ENCODE measurements around the gene TCF3. TPM values are rescaled to one million over a fixed set of nuclear protein-coding genes. Genes with fewer than 3 reads are reported as not detected.

TCF3 gene
- total and polyA plus RNA-seq, 4 donors: 36.9 to 58.1 (median 45.2) TPM

DNA sequence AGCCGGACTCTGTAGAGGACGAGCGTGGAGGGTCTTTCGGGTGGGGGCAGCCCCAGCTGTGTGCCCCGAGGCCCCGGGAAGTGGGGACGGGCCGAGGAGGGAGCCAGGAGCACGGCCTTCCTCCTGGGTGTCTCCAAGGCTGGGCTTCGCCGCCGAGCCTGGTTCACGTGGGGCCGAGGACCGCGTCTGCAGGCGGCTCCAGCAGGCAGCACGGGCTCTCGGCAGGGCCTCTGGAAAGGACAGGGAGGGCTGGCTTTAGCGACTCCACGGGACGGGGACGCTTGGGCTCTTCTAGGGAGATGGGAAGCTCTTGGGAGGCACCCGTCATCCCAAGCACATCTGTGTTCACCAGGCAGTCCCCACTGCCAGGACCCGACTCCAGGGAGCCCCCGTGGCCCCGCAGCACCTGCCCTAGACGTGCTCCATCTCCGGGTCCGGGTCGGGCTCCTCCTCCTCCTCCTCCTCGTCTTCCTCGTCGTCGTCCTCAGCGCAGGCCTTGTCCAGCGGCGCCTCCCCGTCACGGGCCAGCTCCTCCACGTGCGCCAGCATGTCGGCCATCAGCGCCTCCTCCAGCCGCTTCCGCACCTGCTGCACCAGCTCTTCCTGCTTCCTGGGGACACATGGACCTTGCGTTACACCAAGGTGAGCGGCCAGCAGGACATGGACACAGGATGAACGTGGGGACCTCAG is 74.3 kb downstream of the TCF3 start:
- no peak overlapping the region for H3K4me3 ChIP-seq
- no peak overlapping the region for H3K9ac ChIP-seq (ENCODE audit: insufficient read depth in 1 of 2, low read length in 2 of 2)
- H3K4me1 ChIP-seq (ENCODE audit: control insufficient read depth in 5 of 5, insufficient read depth in 5 of 5, low read length in 5 of 5): no peaks in the 10 kb centered on the region
- DNase-seq (no peak), ATAC-seq (ENCODE audit: insufficient read depth, low FRiP score) (no peak)
- 89 to 94% methylated on average over 49 of the region's 49 CpGs for WGBS, 2 donors
- peaks cover 11 to 56% (median 14%) of the 10 kb centered on the region in 4 donors for H3K36me3 ChIP-seq (ENCODE audit: control insufficient read depth in 4 of 4, insufficient read depth in 4 of 4, low read length in 4 of 4)
- no peak overlapping the region for H3K27ac ChIP-seq (ENCODE audit: low read depth in 1 of 2, low read length in 1 of 2)
- no peaks in the 10 kb centered on the region for H3K27me3 ChIP-seq (ENCODE audit: control insufficient read depth in 3 of 3, insufficient read depth in 3 of 3, low read length in 2 of 3)
- no peaks in the 10 kb centered on the region for H3K9me3 ChIP-seq (ENCODE audit: control insufficient read depth in 4 of 4, insufficient read depth in 3 of 4, low read length in 3 of 4)
- TF ChIP-seq CTCF (IDR thresholded peaks at IDR 0.05; ENCODE audit: control extremely low read depth, extremely low read depth): no peak

DNA sequence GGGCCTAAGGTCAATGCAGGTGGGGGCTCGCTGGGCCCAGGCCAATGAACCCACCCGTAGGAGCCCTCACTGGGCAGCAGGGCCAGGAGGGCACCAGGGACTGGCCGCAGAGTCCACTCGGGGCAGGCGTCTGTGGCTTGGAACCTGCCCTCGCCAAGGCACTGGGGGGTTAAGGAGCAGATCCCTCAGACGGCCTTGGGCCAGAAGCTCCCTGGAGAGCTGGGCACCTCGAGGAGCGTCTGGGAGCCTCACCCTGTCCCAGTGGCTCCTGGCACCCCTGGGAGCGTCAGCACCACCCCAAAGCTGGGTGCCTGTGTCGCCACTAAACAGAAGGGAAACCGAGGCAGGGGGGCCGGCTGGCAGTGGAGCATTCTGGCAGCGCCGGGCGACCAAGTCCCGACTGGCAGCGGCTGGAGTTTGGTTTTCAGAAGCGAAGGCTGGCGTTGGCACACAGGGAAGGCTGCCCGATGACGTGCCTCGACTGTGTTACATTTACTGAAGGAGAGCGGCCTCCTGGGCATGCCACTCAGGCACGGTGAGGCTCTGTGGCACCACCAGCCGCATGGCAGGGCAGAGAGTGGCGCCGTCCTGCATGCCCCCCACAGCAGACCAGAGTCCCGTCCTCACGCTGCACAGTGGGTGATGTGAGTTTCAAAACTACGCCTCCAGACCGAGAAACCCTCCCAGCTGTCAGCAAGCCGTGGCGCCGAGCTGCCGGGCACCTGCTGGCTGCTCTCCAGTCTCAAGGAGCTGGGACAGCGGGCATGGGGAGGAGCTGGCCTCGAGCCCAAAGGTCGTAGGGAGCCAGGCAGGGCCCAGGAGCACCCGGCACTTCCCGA is 75.1 kb downstream of the TCF3 start:
- ATAC-seq (ENCODE audit: insufficient read depth, low FRiP score) (no peak), DNase-seq (no peak)
- H3K9ac ChIP-seq (ENCODE audit: insufficient read depth in 1 of 2, low read length in 2 of 2): no peak overlapping the region
- no peaks in the 10 kb centered on the region for H3K9me3 ChIP-seq (ENCODE audit: control insufficient read depth in 4 of 4, insufficient read depth in 3 of 4, low read length in 3 of 4)
- 86 to 87% methylated on average over 41 of the region's 41 CpGs for WGBS, 2 donors
- TF ChIP-seq CTCF (IDR thresholded peaks at IDR 0.05; ENCODE audit: control extremely low read depth, extremely low read depth): no peak
- no peaks in the 10 kb centered on the region for H3K27me3 ChIP-seq (ENCODE audit: control insufficient read depth in 3 of 3, insufficient read depth in 3 of 3, low read length in 2 of 3)
- H3K4me1 ChIP-seq (ENCODE audit: control insufficient read depth in 5 of 5, insufficient read depth in 5 of 5, low read length in 5 of 5): no peaks in the 10 kb centered on the region
- H3K27ac ChIP-seq (ENCODE audit: low read depth in 1 of 2, low read length in 1 of 2): no peak overlapping the region
- no peak overlapping the region for H3K4me3 ChIP-seq
- H3K36me3 ChIP-seq (ENCODE audit: control insufficient read depth in 4 of 4, insufficient read depth in 4 of 4, low read length in 4 of 4): peaks cover 11 to 52% (median 14%) of the 10 kb centered on the region in 4 donors

DNA sequence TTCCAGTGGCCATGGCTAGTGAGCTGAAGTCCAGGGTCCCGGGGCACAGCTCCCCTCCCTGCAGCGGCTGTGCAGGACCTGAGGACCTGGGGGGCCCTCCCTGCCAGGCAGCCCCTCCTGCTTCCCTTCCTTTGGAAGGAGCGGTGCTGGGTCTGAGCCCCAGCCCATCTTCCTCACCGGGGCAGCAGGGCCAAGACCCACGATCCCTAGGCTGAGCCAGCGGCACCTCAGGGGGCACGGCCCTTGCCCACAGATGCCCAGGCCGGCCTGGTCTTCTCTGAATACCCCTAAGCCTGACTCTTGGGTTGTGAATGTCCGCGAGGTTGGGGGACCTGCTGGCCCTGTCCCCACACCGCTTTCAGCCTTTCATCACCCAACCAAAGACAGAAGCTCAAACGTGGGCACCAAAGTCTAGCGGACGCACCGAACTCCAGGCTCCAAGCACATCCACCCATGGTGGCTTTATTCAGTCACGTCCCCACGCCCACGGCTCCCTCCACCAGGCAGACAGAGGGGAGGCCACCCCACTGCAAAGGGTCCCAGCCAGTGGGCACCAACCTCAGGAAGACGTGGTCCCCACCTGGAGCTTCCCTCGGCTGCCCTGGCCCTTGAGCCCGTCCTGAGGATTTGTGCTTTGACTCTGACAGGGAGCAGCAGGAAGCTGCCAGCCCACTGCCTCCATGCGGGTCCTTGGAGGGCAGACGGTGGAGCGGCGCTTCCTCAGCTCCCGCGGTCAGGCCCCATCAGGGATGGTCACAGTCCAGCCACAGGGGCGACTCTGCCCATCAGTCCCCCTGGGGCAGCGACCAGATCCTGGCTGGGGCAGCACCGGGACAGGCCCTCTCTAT is 75.9 kb downstream of the TCF3 start:
- Histone ChIP-seq H3K27ac (ENCODE audit: low read depth in 1 of 2, low read length in 1 of 2) (no peak overlapping the region), H3K27me3 (ENCODE audit: control insufficient read depth in 3 of 3, insufficient read depth in 3 of 3, low read length in 2 of 3) (no peaks in the 10 kb centered on the region), H3K9ac (ENCODE audit: insufficient read depth in 1 of 2, low read length in 2 of 2) (no peak overlapping the region), H3K4me3 (no peak overlapping the region), H3K4me1 (ENCODE audit: control insufficient read depth in 5 of 5, insufficient read depth in 5 of 5, low read length in 5 of 5) (no peaks in the 10 kb centered on the region), H3K36me3 (ENCODE audit: control insufficient read depth in 4 of 4, insufficient read depth in 4 of 4, low read length in 4 of 4) (peaks cover 8 to 46% (median 14%) of the 10 kb centered on the region in 4 donors), H3K9me3 (ENCODE audit: control insufficient read depth in 4 of 4, insufficient read depth in 3 of 4, low read length in 3 of 4) (no peaks in the 10 kb centered on the region)
- 90 to 93% methylated on average over 28 to 30 of the region's 30 CpGs for WGBS, 2 donors
- no peak for TF ChIP-seq CTCF (IDR thresholded peaks at IDR 0.05; ENCODE audit: control extremely low read depth, extremely low read depth)
- DNase-seq (no peak), ATAC-seq (ENCODE audit: insufficient read depth, low FRiP score) (no peak)
